ENCODE measurements around the gene B3GNT3. TPM values are rescaled to one million over a fixed set of nuclear protein-coding genes. Genes with fewer than 3 reads are reported as not detected.

The B3GNT3 gene
- polyA plus RNA-seq, 3 donors = not detected

DNA sequence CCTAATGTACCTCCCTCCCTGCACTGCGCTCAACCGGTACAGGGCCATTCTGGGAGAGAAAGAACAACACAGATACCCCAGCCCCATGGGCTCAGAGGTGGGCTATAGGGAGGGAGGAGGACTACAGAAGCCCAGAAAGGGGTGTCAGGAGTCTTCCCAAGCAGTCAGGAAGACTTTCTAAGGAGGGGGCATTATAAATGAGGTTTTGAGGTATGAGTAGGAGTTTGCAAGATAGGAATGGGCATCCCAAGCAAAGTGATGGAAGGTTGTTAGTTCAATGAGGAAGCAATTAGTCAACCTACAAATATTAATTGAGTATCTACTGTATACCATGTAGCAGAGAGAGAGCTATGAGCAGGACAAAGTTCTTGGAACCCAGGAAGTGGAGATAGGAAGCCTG lies 6.3 kb upstream of the B3GNT3 start:
- Histone ChIP-seq H3K9ac (ENCODE audit: insufficient read depth, low read length, poor library complexity, severe bottlenecking) (no peak overlapping the region), H2AFZ (ENCODE audit: insufficient read depth, low read depth, low read length, poor library complexity, severe bottlenecking) (no peak overlapping the region), H3K27ac (ENCODE audit: low read depth in 1 of 2, low read length in 2 of 2) (no peak overlapping the region), H4K20me1 (ENCODE audit: insufficient read depth, low read length) (peaks cover 11% of the 10 kb centered on the region), H3K9me3 (replicated peaks in 1 of 2; ENCODE audit: control insufficient read depth in 1 of 2, insufficient read depth in 1 of 2, low read length in 2 of 2) (no peaks in the 10 kb centered on the region), H3K27me3 (ENCODE audit: control insufficient read depth in 2 of 2, insufficient read depth in 2 of 2, low read length in 2 of 2) (peaks cover 0 to 11% of the 10 kb centered on the region in 2 donors), H3K4me3 (replicated peaks in 1 of 3; ENCODE audit: low read depth in 2 of 3, low read length in 3 of 3) (no peak overlapping the region), H3K79me2 (ENCODE audit: insufficient read depth, low read length) (no peaks in the 10 kb centered on the region), H3K36me3 (replicated peaks in 1 of 2; ENCODE audit: control insufficient read depth in 1 of 2, insufficient read depth in 2 of 2, low read length in 2 of 2) (peaks cover 39 to 59% of the 10 kb centered on the region in 2 donors), H3K4me1 (ENCODE audit: control insufficient read depth in 1 of 2, insufficient read depth in 2 of 2, low read length in 2 of 2) (no peaks in the 10 kb centered on the region), H3K4me2 (replicated peaks; ENCODE audit: extremely low read depth, low read length, poor library complexity, severe bottlenecking) (no peak overlapping the region)
- TF ChIP-seq, protein P1, sequence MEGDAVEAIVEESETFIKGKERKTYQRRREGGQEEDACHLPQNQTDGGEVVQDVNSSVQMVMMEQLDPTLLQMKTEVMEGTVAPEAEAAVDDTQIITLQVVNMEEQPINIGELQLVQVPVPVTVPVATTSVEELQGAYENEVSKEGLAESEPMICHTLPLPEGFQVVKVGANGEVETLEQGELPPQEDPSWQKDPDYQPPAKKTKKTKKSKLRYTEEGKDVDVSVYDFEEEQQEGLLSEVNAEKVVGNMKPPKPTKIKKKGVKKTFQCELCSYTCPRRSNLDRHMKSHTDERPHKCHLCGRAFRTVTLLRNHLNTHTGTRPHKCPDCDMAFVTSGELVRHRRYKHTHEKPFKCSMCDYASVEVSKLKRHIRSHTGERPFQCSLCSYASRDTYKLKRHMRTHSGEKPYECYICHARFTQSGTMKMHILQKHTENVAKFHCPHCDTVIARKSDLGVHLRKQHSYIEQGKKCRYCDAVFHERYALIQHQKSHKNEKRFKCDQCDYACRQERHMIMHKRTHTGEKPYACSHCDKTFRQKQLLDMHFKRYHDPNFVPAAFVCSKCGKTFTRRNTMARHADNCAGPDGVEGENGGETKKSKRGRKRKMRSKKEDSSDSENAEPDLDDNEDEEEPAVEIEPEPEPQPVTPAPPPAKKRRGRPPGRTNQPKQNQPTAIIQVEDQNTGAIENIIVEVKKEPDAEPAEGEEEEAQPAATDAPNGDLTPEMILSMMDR (IDR thresholded peaks at IDR 0.05) = no peak
- H3K4me1 Mint-ChIP-seq = peaks cover 10% of the 10 kb centered on the region
- no peak for DNase-seq
- peaks cover 43 to 58% of the 10 kb centered on the region in 2 donors for H3K36me3 Mint-ChIP-seq
- WGBS (ENCODE audit: insufficient coverage) = no CpG with 5 or more reads among the region's 2 CpGs
- intact Hi-C loops (cut with micrococcal nuclease) = no loop called here
- no peak overlapping the region for H3K27ac Mint-ChIP-seq
- peaks cover 2 to 6% (median 4%) of the 10 kb centered on the region in 7 donors for H3K9me3 Mint-ChIP-seq
- H3K4me3 Mint-ChIP-seq = no peak overlapping the region
- H3K27me3 Mint-ChIP-seq (ENCODE audit: low read depth in 3 of 3) = peaks cover 19 to 38% (median 33%) of the 10 kb centered on the region in 3 donors

DNA sequence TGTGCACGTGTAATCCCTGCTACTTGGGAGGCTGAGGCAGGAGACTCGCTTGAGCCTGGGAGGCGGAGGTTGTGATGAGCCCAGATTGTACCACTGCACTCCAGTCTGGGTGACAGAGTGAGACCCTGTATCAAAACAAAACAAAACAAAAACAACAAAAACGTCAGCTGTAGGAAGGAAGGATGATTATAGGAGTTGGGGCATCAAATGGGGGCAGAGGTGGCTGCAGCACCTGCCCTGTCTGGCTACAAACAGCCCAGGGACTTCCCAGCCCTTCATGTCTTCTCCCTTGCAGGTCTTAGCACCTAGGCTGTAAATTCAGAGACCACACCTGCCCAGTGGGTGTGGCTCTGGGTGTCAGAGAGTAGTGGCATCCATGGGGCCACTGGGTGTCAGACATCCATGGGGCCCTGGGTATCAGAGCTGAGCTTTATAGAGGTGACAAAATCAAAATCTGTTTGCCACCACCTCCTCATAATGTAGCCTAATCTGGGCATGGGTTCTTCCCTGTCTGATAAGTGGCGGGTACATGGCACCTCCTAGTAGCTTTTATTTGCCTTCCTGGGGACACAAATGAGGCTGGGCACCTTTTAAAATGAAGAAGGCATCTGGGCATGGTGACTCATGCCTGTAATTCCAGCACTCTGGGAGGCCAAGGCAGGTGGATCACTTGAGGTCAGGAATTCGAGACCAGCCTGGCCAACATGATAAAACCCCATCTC lies 4.7 kb upstream of the B3GNT3 start:
- peaks cover 24 to 43% of the 10 kb centered on the region in 2 donors for H3K36me3 ChIP-seq (replicated peaks in 1 of 2; ENCODE audit: control insufficient read depth in 1 of 2, insufficient read depth in 2 of 2, low read length in 2 of 2)
- Mint-ChIP-seq H3K27me3 (ENCODE audit: low read depth in 3 of 3) (peaks cover 34 to 51% (median 49%) of the 10 kb centered on the region in 3 donors), H3K9me3 (peaks cover 2 to 15% (median 5%) of the 10 kb centered on the region in 7 donors), H3K36me3 (peaks cover 31 to 43% of the 10 kb centered on the region in 2 donors), H3K4me1 (peaks cover 17% of the 10 kb centered on the region), H3K4me3 (no peak overlapping the region), H3K27ac (peak overlapping the region in 1 of 7 donors; percentile 41)
- H3K27ac ChIP-seq (ENCODE audit: low read depth in 1 of 2, low read length in 2 of 2) = no peak overlapping the region
- H2AFZ ChIP-seq (ENCODE audit: insufficient read depth, low read depth, low read length, poor library complexity, severe bottlenecking) = no peak overlapping the region
- peaks cover 8 to 9% of the 10 kb centered on the region in 2 donors for H3K4me1 ChIP-seq (ENCODE audit: control insufficient read depth in 1 of 2, insufficient read depth in 2 of 2, low read length in 2 of 2)
- TF ChIP-seq, protein P1 (IDR thresholded peaks at IDR 0.05) = no peak
- no peaks in the 10 kb centered on the region for H3K9me3 ChIP-seq (replicated peaks in 1 of 2; ENCODE audit: control insufficient read depth in 1 of 2, insufficient read depth in 1 of 2, low read length in 2 of 2)
- DNase-seq = no peak
- no peaks in the 10 kb centered on the region for H4K20me1 ChIP-seq (ENCODE audit: insufficient read depth, low read length)
- H3K4me2 ChIP-seq (replicated peaks; ENCODE audit: extremely low read depth, low read length, poor library complexity, severe bottlenecking) = no peak overlapping the region
- H3K79me2 ChIP-seq (ENCODE audit: insufficient read depth, low read length) = no peaks in the 10 kb centered on the region
- intact Hi-C loops (cut with micrococcal nuclease) = no loop called here
- H3K4me3 ChIP-seq (replicated peaks in 1 of 3; ENCODE audit: low read depth in 2 of 3, low read length in 3 of 3) = no peak overlapping the region
- peaks cover 5 to 27% of the 10 kb centered on the region in 2 donors for H3K27me3 ChIP-seq (ENCODE audit: control insufficient read depth in 2 of 2, insufficient read depth in 2 of 2, low read length in 2 of 2)
- 89% methylated on average over 1 of the region's 6 CpGs for WGBS (ENCODE audit: insufficient coverage)
- no peak overlapping the region for H3K9ac ChIP-seq (ENCODE audit: insufficient read depth, low read length, poor library complexity, severe bottlenecking)
